Endothelial cell of umbilical vein (primary cell): Measurements from ENCODE around the gene DLG1. TPM values are rescaled to one million over a fixed set of nuclear protein-coding genes. Genes with fewer than 3 reads are reported as not detected.

Experiments used
- BruUV-seq: library from RNA; stranded (reverse); fragments of 400-500 nt; replicated peaks from 2 replicates; lab custom pipeline; 2021; lab: Mats Ljungman, UMichigan
- CTCF ChIA-PET: fragments of 300-600, 350-600 bp; sonication (Branson Sonifier 250); formaldehyde crosslinking; loops from one replicate; lab custom pipeline; 2021; ENCODE audit warnings: antibody characterized with exemption, inconsistent platforms; lab: Charles Lee
- POLR2A ChIA-PET: fragments of 300-600, 350-600 bp; sonication (Branson Sonifier 250); formaldehyde crosslinking; loops from one replicate; lab custom pipeline; 2021; ENCODE audit warnings: antibody characterized with exemption, inconsistent platforms; lab: Charles Lee
- DNase-seq: peaks from one replicate; pipeline ENCODE4 v3.0.0-alpha.2; 2011; ENCODE audit warnings: low read depth, low spot score
- FAIRE-seq: peaks from 2 replicates; lab custom pipeline; 2011; peaks lifted over from hg19 to GRCh38; lab: Jason Lieb, UNC
- H2AFZ ChIP-seq: 2 replicates; pipeline ENCODE4 v1.6.0; 2012; ENCODE audit warnings: low read depth, low read length, control low read depth, inconsistent platforms
- H3K27ac ChIP-seq: 2 replicates; pipeline ENCODE4 v1.5.1; 2011; ENCODE audit warnings: low read depth, mild to moderate bottlenecking, control low read depth, low read length, moderate library complexity; ENCODE audit not compliant: insufficient read depth
- H3K27me3 ChIP-seq, 2 experiments: 2 replicates each; pipeline versions ENCODE4 v1.6.0 to v1.6.1; 2011; ENCODE audit warnings: low read length in 2 of 2, mixed read lengths in 1 of 2; ENCODE audit not compliant: control insufficient read depth in 2 of 2, insufficient read depth in 2 of 2
- H3K36me3 ChIP-seq, 2 experiments: 2 replicates in 1 of 2; 3 replicates in 1 of 2; pipeline ENCODE4 v1.5.1; 2011; ENCODE audit warnings: low read length in 2 of 2, mild to moderate bottlenecking in 1 of 2, moderate library complexity in 1 of 2; ENCODE audit not compliant: control insufficient read depth in 2 of 2, insufficient read depth in 2 of 2; ENCODE audit errors: extremely low read depth in 1 of 2
- H3K4me1 ChIP-seq: 3 replicates; pipeline ENCODE4 v1.5.1; 2011; ENCODE audit warnings: mild to moderate bottlenecking, low read length; ENCODE audit not compliant: control insufficient read depth, insufficient read depth; ENCODE audit errors: extremely low read depth
- H3K4me2 ChIP-seq: 2 replicates; pipeline ENCODE4 v1.6.1; 2011; ENCODE audit warnings: low read length, control low read depth, mixed read lengths; ENCODE audit not compliant: insufficient read depth
- H3K4me3 ChIP-seq, 3 experiments: fragments of 200-600 bp in 1 of 3; sonication (generic), shearing (Covaris generic) in 1 of 3; replicated peaks in 1 of 3; 2 replicates each; pipeline ENCODE4 v1.5.1; 2011 to 2016; ENCODE audit warnings: control low read depth in 3 of 3, low read length in 3 of 3, mild to moderate bottlenecking in 2 of 3, inconsistent platforms in 1 of 3, low read depth in 1 of 3, moderate library complexity in 1 of 3; ENCODE audit not compliant: insufficient read depth in 1 of 3
- H3K79me2 ChIP-seq: 2 replicates; pipeline ENCODE4 v1.6.0; 2012; ENCODE audit warnings: low read length, inconsistent platforms; ENCODE audit not compliant: control insufficient read depth, insufficient read depth
- H3K9ac ChIP-seq: replicated peaks from 2 replicates; pipeline ENCODE3; 2011; ENCODE audit warnings: low read length, control low read depth; ENCODE audit not compliant: insufficient read depth; ENCODE audit errors: extremely low read depth
- H3K9me1 ChIP-seq: replicated peaks from 3 replicates; pipeline ENCODE4 v1.6.0; 2011; ENCODE audit warnings: mild to moderate bottlenecking, low read length; ENCODE audit not compliant: control insufficient read depth, insufficient read depth; ENCODE audit errors: extremely low read depth
- H3K9me3 ChIP-seq: replicated peaks from 2 replicates; pipeline ENCODE4 v1.5.1; 2012; ENCODE audit warnings: low read length, inconsistent platforms; ENCODE audit not compliant: control insufficient read depth, insufficient read depth
- H4K20me1 ChIP-seq: replicated peaks from 2 replicates; pipeline ENCODE3; 2011; ENCODE audit warnings: mild to moderate bottlenecking, low read length; ENCODE audit not compliant: control insufficient read depth, insufficient read depth; ENCODE audit errors: extremely low read depth
- CTCF ChIP-seq, 2 donors: IDR thresholded peaks; 1 replicate in 1 of 2; 2 replicates in 1 of 2; pipeline ENCODE4 v1.5.1; 2011; ENCODE audit warnings: low read length in 2 of 2, mild to moderate bottlenecking in 2 of 2, moderate library complexity in 2 of 2, control low read depth in 1 of 2, inconsistent platforms in 1 of 2, low read depth in 1 of 2; ENCODE audit not compliant: insufficient read depth in 1 of 2; ENCODE audit errors: extremely low read depth in 1 of 2
- EZH2 ChIP-seq: IDR thresholded peaks from 2 replicates; pipeline ENCODE4 v1.6.1; 2012; ENCODE audit warnings: borderline replicate concordance, low read depth, mild to moderate bottlenecking, moderate library complexity, low read length, inconsistent platforms; ENCODE audit not compliant: severe bottlenecking
- MAX ChIP-seq: IDR thresholded peaks from 2 replicates; pipeline ENCODE4 v1.6.1; 2011; ENCODE audit not compliant: insufficient read depth, insufficient read length
- POLR2A ChIP-seq: IDR thresholded peaks from 2 replicates; pipeline ENCODE4 v1.6.1; 2012; ENCODE audit warnings: low read depth, mild to moderate bottlenecking, control low read depth, low read length
- POLR2AphosphoS5 ChIP-seq: IDR thresholded peaks from 2 replicates; pipeline ENCODE4 v1.6.1; 2012; ENCODE audit warnings: low read depth, mild to moderate bottlenecking, control low read depth, low read length, moderate library complexity; ENCODE audit not compliant: insufficient read depth
- dilution Hi-C: fragments of 300-500 bp; cut with MboI; formaldehyde crosslinking; loops from one replicate; pipeline ENCODE4 v1.15.0; 2019; ENCODE audit warnings: low sequenced_read_pairs; ENCODE audit not compliant: extremely low pct_ligation_motif_present
- intact Hi-C: fragments of 100-400 bp; cut with micrococcal nuclease; formaldehyde crosslinking; loops from one replicate; pipeline ENCODE4 v1.10.0; 2022
- polyA plus RNA-seq, 4 experiments: library from polyadenylated mRNA; depleted of rRNA in 3 of 4; stranded (reverse) in 3 of 4; unstranded in 1 of 4; fragments of >200 nt; gene quantifications; 2 replicates each; pipeline versions ENCODE4 v1.2.1 to v1.2.3, GENCODE V29; 2011 to 2012; ENCODE audit warnings: missing spikeins in 1 of 4
- total RNA-seq: library from RNA; stranded (reverse); gene quantifications from 2 replicates; pipeline ENCODE4 v1.2.3, GENCODE V29; 2021

Gene DLG1
- total and polyA plus RNA-seq, 2 donors (not counting 3 experiments of a cell fraction or from before 2014, with no cell fraction given), result 26.5 to 80.1 TPM

- no peak overlapping the region for H3K9ac ChIP-seq
- intact Hi-C loops, result no loop called here
- H3K36me3 ChIP-seq, result no peaks in the 10 kb centered on the region
- no peak overlapping the region for H3K4me3 ChIP-seq
- dilution Hi-C loops, result no loop called here
- ChIA-PET POLR2A (no interaction called here), CTCF (interaction anchor here (1.2 to 1.5 kb wide), 2 partner anchors 27 to 272 kb away, joined by 4 to 5 read pairs; no protein-coding TSS in a partner anchor)
- no peak overlapping the region for H2AFZ ChIP-seq
- no peak for FAIRE-seq
- no peak overlapping the region for H3K4me2 ChIP-seq
- H3K27ac ChIP-seq, result no peak overlapping the region
- BruUV-seq, result no TSS peak
- H3K9me1 ChIP-seq, result no peaks in the 10 kb centered on the region
- TF ChIP-seq CTCF (IDR thresholded peaks at IDR 0.05; ENCODE audit: extremely low read depth in 1 of 2, insufficient read depth in 1 of 2, low read depth in 1 of 2, low read length in 2 of 2), result no peak
- no peak for TF ChIP-seq POLR2A
- no peak for TF ChIP-seq POLR2AphosphoS5
- no peak for TF ChIP-seq EZH2
- H3K27me3 ChIP-seq, result no peaks in the 10 kb centered on the region
- H3K79me2 ChIP-seq, result peaks cover 80% of the 10 kb centered on the region
- H3K9me3 ChIP-seq, result no peaks in the 10 kb centered on the region
- H4K20me1 ChIP-seq, result peaks cover 12% of the 10 kb centered on the region
- H3K4me1 ChIP-seq, result no peaks in the 10 kb centered on the region
- DNase-seq, result no peak
These were observed 68.6 kb downstream of the DLG1 start for GRCh38 chr3:197229836-197230235.

- CTCF ChIA-PET, result interaction anchor here (1.2 to 1.5 kb wide), 2 partner anchors 28 to 273 kb away, joined by 4 to 5 read pairs; no protein-coding TSS in a partner anchor
- dilution Hi-C loops, result no loop called here
- no peak for FAIRE-seq
- POLR2A ChIA-PET, result no interaction called here
- TF ChIP-seq MAX, result no peak
- Histone ChIP-seq H4K20me1 (peaks cover 12% of the 10 kb centered on the region), H3K4me3 (no peak overlapping the region), H3K36me3 (no peaks in the 10 kb centered on the region), H2AFZ (no peak overlapping the region), H3K79me2 (peaks cover 77% of the 10 kb centered on the region), H3K9me1 (no peaks in the 10 kb centered on the region), H3K9ac (no peak overlapping the region), H3K9me3 (no peaks in the 10 kb centered on the region), H3K4me1 (no peaks in the 10 kb centered on the region), H3K27ac (no peak overlapping the region), H3K4me2 (no peak overlapping the region), H3K27me3 (no peaks in the 10 kb centered on the region)
- DNase-seq, result no peak
- no TSS peak for BruUV-seq
- intact Hi-C loops, result no loop called here
These were observed 69.2 kb downstream of the DLG1 start for GRCh38 chr3:197229178-197229577.
